NCI-H510A treated with DMSO at 0.1 percent for 48 hours (cell line): ENCODE results near the gene PCK1.

Experiments
- DNase-seq: peaks from one replicate; lab custom pipeline; 2025; lab: John Stamatoyannopoulos, UW

PCK1 gene

GRCh38 chr20:57560554-57561355 lies at the start of gene PCK1:
PCK1 (plus strand) TSS chr20:57561110; CDS start chr20:57561412, 302 bp downstream.
- no peak for DNase-seq

- DNase-seq = peak; percentile 11
These were observed 49.2 kb upstream of the PCK1 start for GRCh38 chr20:57511709-57512108.

GRCh38 chr20:57512432-57512831 lies 48.5 kb upstream of the PCK1 start:
- no peak for DNase-seq

- DNase-seq = no peak
These were observed 47.7 kb upstream of the PCK1 start for GRCh38 chr20:57513199-57513598.

GRCh38 chr20:57514273-57514751 lies 46.6 kb upstream of the PCK1 start:
- DNase-seq = no peak

- no peak for DNase-seq
These were observed 43.0 kb upstream of the PCK1 start for GRCh38 chr20:57517904-57518303.

GRCh38 chr20:57522380-57523140 lies 38.4 kb upstream of the PCK1 start:
- no peak for DNase-seq

GRCh38 chr20:57523782-57524181 lies 37.1 kb upstream of the PCK1 start:
- no peak for DNase-seq

- no peak for DNase-seq
These were observed 36.3 kb upstream of the PCK1 start, which contains the start of gene CTCFL for GRCh38 chr20:57524511-57525176. CTCFL (minus strand) TSS chr20:57525140; CDS start chr20:57524205, 935 bp downstream.

GRCh38 chr20:57525328-57526086 lies 35.4 kb upstream of the PCK1 start:
- no peak for DNase-seq

- no peak for DNase-seq
These were observed 34.6 kb upstream of the PCK1 start for GRCh38 chr20:57526087-57526884.

GRCh38 chr20:57526885-57527460 lies 33.9 kb upstream of the PCK1 start:
- no peak for DNase-seq

GRCh38 chr20:57527728-57528127 lies 33.2 kb upstream of the PCK1 start:
- DNase-seq = no peak

- DNase-seq = no peak
These were observed 32.8 kb upstream of the PCK1 start for GRCh38 chr20:57528148-57528547.

GRCh38 chr20:57529160-57529585 lies 31.7 kb upstream of the PCK1 start:
- no peak for DNase-seq

GRCh38 chr20:57529810-57530209 lies 31.1 kb upstream of the PCK1 start:
- no peak for DNase-seq

- DNase-seq = no peak
These were observed 30.5 kb upstream of the PCK1 start for GRCh38 chr20:57530327-57530981.

GRCh38 chr20:57532104-57532503 lies 28.8 kb upstream of the PCK1 start:
- DNase-seq = no peak

- DNase-seq = no peak
These were observed 25.6 kb upstream of the PCK1 start for GRCh38 chr20:57535297-57535696.
